ENCODE data around the gene HAND1.

DNA sequence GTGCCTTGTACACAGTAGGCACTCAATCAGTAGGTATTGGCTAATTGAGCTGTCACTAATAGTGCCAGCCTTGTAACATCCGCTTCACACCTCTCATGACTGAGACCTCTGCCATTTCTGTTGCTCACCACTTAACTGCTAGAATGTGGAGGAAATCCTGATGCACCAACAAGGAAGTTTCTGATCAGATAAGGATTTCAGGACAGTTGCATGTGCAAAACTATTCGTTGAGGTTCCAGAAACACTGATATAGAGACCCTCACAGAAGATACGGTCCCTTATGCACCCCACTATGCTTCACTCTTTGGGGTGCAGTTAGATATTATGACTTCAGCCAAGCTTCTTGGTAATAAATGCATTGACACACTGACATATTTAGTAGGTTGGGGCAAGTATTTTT lies 21.5 kb downstream of the HAND1 start:
- TF ChIP-seq, protein P1, sequence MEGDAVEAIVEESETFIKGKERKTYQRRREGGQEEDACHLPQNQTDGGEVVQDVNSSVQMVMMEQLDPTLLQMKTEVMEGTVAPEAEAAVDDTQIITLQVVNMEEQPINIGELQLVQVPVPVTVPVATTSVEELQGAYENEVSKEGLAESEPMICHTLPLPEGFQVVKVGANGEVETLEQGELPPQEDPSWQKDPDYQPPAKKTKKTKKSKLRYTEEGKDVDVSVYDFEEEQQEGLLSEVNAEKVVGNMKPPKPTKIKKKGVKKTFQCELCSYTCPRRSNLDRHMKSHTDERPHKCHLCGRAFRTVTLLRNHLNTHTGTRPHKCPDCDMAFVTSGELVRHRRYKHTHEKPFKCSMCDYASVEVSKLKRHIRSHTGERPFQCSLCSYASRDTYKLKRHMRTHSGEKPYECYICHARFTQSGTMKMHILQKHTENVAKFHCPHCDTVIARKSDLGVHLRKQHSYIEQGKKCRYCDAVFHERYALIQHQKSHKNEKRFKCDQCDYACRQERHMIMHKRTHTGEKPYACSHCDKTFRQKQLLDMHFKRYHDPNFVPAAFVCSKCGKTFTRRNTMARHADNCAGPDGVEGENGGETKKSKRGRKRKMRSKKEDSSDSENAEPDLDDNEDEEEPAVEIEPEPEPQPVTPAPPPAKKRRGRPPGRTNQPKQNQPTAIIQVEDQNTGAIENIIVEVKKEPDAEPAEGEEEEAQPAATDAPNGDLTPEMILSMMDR (IDR thresholded peaks at IDR 0.05): no peak
- TF ChIP-seq POLR2AphosphoS5 (IDR thresholded peaks at IDR 0.05): no peak
- TF ChIP-seq POLR2A (IDR thresholded peaks at IDR 0.05): no peak
- no peak for TF ChIP-seq EP300 (IDR thresholded peaks at IDR 0.05)
